ENCODE results near the gene CLCA2.

DNA sequence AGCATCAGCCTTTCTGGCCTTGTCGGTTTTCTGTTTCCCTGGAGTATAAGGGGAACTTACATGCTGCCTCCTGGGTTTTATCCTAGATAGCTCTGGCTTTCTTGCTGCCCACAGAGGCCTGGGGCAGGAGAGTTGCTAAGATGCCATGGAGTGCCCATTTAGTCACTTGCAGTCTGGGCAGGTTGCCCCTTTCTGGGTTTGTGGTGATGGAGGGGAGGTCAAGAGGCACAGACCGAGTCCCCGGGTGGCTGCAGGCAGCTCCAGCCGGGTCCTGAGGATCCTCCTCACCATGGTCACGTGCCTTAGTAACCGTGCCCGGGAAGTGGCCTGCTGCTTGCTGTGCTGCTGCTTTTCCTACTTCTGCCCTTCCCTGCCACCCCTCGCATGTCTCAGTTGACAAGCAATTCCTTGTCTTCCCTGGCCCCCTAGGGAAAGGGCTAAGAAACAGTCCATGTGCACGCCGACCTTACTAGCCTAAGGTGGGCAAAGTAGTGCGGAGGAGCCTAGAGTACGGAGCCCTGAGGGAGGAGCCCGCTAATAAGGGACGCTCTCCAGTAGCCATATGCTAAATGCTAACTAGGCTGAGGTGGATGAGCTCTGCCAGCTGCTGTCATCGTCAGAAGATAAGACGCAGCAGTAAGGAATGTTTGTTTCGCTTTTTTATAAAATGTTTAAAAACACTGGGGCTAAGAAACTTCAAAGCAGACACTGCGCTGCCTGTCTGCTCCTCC is 79.6 kb downstream of the CLCA2 start:
- TF ChIP-seq, protein P1, sequence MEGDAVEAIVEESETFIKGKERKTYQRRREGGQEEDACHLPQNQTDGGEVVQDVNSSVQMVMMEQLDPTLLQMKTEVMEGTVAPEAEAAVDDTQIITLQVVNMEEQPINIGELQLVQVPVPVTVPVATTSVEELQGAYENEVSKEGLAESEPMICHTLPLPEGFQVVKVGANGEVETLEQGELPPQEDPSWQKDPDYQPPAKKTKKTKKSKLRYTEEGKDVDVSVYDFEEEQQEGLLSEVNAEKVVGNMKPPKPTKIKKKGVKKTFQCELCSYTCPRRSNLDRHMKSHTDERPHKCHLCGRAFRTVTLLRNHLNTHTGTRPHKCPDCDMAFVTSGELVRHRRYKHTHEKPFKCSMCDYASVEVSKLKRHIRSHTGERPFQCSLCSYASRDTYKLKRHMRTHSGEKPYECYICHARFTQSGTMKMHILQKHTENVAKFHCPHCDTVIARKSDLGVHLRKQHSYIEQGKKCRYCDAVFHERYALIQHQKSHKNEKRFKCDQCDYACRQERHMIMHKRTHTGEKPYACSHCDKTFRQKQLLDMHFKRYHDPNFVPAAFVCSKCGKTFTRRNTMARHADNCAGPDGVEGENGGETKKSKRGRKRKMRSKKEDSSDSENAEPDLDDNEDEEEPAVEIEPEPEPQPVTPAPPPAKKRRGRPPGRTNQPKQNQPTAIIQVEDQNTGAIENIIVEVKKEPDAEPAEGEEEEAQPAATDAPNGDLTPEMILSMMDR (IDR thresholded peaks at IDR 0.05), result no peak
- no peak for TF ChIP-seq EZH2 (IDR thresholded peaks at IDR 0.05; ENCODE audit: borderline replicate concordance, insufficient read depth, low read depth, low read length, poor library complexity, severe bottlenecking)

Data from B cell (primary cell).